Measurements from ENCODE around the gene LRRC8D.
"Not testable (repeated sequence)": the region's sequence is repeated elsewhere in the genome, so short reads cannot be mapped to it uniquely, and the experiment has no call there.

LRRC8D gene

DNA sequence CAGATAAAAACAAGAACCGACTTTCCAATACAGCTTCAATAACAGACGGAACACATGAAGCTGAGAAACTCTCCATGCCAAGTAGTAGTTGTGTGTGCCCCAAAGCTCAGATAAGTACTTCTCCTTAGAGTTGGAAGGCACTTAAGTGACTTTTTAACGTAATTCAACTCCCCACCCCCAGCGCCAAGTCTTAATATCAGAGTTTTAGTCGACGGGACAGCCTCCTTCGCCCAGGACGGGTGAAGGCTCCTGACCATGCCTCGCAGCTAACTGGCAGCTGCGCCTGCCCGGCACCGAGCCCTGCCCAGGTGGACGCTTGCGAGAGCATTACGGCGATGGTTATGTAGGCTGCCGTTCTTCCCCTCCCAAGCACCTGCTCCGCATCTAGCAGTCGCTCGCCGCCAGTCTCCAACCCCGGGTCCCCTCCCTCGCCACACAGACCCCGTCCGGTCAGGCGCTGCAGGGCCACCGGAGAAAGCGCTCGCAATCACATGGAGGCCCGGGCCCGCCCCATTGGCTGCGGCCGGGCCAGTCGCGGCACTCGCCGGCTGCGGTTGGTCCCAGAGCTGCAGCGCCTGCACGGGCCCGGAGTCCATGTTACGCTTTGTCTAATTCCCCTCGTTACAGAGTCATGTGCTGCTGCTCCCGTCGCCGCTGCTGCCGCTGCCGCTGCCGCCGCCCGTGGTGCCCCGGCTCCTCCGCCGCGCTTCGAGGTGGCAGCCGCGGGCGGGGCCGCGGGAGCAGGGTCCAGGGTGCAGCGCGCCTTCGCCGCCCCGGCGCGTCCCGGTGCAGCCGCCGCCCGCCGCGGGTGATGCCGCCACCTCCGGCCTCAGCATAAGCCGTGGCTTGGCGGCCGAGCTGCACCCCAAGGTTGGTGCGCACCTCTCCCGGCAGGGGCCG lies at the start of gene LRRC8D:
LRRC8D (plus strand) TSS at position 611 of the 900 bp plus-strand sequence. CDS start 112,037 bp downstream, outside the sequence.
- DNase-seq, result peak; percentile 75

DNA sequence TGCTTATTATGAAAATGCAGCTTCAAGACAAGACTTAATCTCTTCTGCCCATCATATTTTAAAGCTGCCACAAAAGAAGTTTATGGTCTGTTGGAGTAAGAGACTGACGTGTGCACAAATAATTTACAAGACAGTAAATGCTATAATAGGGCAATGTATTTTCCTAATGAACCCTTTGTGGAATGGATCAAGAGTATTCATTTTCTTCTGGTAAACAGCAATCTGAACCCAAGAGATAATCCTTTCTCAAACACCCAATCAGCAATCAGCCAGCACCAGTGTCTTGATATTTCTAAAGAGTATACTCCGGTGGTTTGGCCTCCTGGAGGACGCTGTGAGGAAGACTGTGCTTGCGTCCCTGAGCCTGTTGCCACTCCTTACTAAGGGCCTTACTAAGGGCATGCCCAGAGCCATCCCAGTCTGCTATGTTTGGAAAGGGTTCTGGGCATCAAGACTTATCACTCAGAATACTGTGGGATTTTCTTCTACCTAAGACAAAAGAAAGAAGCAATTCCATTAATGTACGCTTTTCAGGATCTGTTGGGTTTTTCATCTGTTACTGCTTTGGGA lies 48.8 kb upstream of the LRRC8D start:
- no peak for DNase-seq

DNA sequence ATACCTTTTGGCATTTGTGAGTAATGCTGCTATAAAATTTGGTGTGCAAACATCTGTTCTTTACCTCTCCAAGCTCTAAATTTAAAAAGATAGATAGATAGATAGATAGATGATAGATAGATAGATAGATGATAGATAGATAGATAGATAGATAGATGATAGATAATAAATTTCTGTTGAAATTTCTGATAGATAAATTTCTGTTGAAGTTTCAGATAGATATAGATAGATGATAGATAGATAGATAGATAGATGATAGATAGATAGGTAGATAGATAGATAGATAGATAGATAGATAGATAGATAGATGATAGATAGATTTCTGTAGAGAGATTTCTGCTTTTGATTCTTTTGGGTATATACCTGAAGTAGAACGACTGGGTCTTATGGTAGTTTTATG lies 44.7 kb upstream of the LRRC8D start:
- DNase-seq, result not testable (repeated sequence)

DNA sequence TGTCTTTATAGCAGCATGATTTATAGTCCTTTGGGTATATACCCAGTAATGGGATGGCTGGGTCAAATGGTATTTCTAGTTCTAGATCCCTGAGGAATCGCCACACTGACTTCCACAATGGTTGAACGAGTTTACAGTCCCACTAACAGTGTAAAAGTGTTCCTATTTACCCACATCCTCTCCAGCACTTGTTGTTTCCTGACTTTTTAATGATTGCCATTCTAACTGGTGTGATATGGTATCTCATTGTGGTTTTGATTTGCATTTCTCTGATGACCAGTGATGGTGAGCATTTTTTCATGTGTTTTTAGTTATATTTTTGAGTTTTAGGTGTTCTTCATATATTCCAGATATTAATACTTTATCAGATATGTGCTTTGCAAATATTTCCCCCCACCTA lies 43.6 kb upstream of the LRRC8D start:
- not testable (repeated sequence) for DNase-seq

DNA sequence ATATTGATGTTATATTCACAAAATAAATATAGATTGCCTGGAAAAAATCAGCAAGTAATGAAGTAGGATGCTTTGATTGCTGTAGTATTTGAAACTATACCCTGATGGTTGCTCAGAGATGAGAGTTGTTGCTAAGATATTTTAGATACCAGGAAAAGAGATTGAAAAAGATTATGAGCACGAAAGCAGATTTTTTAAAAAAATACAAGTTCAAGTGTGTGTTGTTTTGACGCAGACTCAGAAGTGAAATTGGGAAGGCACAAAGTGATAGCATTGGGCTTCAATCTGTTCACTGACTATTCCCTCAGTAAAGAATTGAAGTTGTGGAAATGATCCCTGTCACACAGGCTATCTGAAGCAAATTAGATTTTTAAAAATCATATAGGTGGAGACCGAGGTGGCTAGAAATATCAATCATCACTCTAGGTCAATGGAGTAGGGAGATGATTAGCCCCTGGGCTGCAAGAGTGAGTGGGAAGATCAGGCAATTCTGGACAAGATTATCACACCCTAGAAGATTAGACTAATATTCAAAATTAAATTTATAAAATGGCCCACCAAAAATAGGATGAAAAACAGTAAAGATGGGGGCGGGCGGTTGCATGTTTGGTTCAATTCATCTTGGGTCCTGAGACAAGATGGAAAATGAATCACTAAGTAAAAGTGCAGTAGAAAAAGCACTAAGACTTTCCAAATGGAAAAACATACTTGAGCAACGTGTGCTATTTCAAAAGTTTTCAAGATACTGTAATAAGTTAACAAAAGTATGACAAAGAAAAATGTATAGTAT lies 41.5 kb upstream of the LRRC8D start:
- no peak for DNase-seq

DNA sequence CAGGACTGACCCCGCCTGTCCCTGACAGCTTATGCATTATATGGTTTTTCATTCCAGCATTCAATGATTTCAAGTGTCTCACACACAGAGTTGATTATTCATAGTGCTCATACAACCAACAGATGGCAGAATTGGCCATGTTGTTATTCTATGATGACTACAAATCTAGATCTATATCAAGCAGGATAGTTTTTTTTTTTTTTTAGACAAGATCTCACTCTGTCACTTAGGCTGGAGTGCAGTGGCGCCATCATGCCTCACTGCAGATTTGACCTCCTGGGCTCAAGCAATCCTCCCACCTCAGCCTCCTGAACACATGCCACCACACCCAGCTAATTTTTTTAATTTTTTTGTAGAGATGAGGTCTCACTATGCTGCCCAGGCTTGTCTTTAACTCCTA lies 40.1 kb upstream of the LRRC8D start:
- no peak for DNase-seq

DNA sequence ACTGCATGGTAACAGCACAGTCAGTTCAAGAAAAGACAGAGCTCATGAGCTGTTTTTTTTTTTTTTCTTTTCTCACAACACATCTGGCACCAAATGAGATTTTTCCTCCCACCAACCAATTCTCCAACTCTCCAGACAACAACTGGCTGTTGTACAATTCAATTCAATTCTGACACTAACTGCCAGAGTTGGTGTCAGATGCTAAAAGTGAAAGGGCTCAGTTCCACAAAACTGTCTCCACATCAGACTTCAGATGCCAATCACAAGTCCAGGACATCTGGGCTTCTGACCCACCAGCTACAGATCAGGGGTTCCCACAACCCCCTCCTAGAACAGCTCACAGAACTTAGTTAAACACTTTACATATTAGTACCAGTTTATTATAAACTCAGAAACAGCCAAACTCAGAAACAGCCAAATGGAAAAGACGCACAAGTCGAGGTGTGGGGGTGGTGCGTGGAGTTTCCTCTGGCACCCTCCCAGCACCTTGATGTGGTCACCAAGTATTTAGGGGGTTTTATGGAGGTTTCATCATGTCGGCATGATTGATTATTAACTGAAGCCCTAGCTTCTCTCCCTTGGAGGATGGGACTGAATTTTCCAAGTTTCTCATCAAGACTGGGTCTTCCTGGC lies 39.2 kb upstream of the LRRC8D start:
- no peak for DNase-seq

DNA sequence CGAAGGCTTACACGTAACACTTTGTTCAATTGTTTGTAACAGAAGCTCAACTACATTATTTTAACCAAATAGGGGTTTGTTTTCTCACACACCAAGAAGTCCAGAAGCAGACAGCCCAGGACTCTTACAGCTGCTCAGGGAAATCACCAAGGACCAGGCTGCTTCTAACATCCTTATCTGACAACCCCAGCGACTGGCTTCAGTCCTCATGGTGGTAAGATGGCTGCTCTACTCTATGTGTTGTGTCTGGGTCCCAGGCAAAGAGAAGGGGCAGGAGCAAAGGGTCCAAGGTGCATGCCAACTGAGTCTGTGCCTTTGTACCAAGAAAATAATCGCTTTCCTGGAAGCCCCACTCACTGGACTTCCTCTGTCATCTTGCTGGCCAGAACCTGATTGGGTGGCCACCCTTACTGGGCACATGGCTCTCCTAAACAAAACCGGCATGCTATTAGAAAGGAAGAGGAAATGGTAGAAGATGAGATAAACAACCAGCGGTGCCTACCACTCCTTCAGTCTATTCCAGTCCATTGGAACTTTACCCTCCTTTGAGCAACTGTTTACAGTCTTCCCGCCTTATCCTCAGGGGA lies 34.1 kb upstream of the LRRC8D start:
- DNase-seq, result no peak

DNA sequence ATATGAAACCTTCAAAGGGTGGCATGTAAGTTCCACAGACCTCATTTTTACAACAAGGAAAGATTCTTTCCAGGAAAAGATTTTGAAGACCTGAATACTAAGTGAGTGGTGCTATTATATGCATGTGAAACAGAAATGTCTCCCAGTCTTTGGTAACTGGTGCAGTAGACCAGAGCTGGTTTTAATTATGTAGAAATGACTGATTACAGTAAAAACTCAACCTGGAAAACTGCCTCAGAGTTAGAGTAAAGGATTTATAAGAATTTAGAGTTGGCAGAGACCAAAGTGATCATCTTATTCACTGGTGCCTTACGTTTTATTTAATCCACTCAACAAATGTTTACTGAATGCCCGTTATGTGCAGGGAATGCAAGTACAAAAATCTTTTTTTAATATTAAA lies 30.2 kb upstream of the LRRC8D start:
- no peak for DNase-seq

DNA sequence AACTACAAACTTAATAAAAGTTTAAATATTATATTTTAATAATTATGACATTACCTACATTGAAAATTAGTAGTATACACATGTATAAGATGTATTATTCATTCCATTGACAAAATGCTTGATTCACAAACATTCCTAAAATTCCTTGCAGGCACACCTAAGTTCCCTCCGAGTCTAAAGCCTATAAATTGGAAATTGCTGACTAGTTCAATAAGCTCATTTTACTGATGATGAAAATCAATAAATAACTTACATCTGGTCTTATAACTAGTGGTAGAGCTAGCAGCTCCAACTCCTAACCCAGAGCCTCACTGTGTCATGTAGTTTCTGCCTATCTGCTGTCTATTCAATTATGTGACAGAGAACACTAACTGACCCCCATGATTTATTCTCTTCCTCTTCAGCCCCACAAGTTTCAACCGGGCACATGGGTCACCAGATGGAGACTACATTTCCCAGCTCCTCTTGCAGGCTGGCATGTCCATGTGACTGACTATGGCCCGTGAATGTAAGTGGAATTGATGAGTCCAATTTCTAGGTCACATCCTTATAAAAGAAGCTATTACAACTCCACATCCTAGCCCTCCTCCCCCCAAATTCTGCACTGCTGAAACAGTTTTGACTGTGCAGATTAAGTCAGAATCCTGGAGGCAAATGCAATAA lies 29.6 kb upstream of the LRRC8D start:
- DNase-seq, result no peak

DNA sequence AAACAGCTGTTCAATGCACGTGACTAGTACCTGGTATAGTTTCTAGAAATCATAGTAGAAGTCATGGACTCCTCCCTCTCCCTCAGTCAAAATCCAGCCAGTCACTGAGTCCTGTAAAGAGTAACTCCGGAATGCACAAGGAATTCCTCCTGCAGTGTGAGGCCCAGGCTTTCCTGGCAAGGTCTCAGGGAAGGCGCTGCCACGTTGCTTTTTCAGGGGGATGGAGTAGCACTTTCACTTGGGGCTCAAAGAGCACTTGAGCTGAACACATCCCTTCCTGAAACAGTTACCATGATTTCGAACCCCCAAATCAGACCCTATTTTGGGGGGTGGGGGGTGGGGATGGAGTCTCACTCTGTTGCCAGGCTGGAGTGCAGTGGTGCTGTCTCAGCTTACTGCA lies 26.4 kb upstream of the LRRC8D start:
- DNase-seq, result no peak

DNA sequence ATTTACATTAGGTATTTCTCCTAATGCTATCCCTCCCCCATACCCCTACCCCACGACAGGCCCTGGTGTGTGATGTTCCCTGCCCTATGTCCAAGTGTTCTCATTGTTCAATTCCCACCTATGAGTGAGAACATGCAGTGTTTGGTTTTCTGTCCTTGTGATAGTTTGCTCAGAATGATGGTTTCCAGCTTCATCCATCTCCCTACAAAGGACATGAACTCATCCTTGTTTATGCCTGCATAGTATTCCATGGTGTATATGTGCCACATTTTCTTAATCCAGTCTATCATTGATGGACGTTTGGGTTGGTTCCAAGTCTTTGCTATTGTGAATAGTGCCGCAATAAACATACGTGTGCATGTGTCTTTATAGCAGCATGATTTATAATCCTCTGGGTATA lies 25.3 kb upstream of the LRRC8D start:
- not testable (repeated sequence) for DNase-seq

DNA sequence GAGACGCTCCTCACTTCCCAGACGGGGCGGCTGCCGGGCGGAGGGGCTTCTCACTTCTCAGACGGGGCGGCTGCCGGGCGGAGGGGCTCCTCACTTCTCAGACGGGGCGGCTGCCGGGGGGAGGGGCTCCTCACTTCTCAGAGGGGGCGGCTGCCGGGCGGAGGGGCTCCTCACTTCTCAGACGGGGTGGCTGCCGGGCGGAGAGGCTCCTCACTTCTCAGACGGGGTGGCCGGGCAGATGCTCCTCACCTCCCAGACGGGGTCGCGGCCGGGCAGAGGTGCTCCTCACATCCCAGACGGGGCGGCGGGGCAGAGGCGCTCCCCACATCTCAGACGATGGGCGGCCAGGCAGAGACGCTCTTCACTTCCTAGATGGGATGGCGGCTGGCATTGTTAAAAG lies 23.0 kb upstream of the LRRC8D start:
- not testable (repeated sequence) for DNase-seq

DNA sequence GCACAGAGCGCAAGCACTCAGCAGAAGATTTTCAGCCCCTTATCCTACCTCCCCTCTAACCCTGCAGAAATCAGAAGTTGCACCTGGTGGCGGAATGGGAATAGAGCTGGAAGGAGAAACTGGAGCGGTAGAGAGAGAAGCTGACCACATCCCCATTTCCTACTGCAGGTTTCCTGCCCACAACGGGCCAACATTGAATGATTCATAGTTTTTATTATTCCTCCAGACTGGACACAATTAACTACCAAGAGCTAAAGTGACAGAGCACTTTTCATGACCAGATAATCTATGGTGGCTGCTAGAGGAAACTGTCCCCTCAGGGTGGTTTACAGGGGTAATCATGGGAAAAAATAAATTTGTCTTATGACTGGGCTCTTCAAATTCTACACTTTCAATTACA lies 21.3 kb upstream of the LRRC8D start:
- DNase-seq, result no peak

DNA sequence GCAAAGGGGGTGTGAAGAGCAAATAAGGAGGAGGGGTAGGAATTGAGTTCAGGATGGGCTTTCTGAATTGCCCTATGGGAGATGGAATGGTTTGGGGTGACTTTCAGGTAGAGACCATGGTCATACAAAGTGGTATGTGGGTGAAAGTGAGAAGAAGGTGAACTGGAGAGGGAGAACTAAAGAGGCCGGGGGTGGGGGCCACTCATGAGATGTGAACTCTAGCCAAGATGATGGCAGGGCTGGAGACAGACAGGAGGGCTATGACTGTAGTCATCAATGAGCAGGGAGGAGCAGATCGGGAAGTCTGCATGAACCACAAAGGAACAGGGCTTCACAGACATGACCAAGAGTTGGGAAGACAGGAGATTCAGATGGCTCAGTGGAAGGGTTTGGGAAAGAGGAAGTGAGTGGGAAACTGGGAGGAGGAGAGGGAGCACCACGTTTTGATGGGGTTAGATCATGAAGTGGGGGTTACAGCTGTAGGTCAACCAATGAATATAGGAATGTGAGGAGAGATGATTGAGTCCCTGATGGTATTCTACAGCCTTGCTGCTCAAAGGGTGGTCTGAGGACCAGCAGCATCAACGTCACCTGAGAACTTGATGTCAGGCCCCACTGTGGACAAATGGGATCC lies 20.7 kb upstream of the LRRC8D start:
- DNase-seq, result no peak

DNA sequence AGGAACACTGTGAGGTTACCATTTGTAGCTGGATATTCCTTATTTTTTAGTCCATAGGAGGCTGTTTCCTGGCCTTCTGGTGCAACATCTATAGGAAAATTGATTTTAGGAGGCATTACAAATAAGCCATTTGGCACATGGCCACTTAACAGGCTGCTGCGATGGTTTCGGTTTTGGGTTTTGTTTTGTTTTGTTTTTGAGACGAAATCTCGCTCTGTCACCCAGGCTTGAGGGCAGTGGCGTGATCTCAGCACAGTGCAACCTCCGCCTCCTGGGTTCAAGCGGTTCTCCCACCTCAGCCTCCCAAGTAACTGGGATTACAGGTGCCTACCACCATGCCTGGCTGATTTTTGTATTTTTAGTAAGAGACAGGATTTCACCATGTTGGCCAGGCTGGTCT lies 20.1 kb upstream of the LRRC8D start:
- DNase-seq, result no peak

DNA sequence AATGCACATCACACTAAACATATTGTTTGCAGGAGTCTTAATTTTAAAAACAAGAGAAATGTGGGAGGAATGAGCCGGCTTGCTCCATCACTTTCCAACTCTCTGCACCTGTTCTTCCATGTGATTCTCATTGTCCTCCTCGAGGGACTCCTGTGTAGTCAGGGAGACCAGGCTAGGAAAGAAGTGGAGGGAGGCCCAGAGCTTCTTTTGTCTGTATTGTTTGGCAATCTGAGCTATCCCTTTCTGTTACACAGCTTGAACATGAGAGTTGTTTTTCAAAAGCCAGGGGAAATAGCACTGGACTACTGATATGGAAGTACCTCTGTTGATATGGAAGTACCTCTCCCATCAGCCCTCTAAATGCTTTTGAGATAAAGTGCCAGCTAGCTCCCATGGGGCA lies 18.8 kb upstream of the LRRC8D start:
- DNase-seq, result no peak

DNA sequence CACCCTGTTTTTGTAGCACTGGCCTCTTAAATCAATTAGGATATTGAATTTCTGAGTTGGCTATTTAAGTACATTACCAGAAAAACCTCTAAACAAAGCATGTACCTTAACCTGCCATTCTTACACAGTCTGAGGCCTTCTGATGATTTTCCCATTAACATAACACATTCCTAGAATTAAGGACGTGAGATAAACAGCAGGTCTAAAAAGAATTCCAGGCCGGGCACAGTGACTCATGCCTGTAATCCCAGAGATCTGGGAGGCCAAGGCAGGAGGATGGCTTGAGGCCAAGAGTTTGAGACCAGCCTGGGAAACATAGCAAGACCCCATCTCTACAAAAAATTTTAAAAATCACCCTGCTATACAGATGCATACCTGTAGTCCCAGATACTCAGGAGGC lies 18.0 kb upstream of the LRRC8D start:
- no peak for DNase-seq

DNA sequence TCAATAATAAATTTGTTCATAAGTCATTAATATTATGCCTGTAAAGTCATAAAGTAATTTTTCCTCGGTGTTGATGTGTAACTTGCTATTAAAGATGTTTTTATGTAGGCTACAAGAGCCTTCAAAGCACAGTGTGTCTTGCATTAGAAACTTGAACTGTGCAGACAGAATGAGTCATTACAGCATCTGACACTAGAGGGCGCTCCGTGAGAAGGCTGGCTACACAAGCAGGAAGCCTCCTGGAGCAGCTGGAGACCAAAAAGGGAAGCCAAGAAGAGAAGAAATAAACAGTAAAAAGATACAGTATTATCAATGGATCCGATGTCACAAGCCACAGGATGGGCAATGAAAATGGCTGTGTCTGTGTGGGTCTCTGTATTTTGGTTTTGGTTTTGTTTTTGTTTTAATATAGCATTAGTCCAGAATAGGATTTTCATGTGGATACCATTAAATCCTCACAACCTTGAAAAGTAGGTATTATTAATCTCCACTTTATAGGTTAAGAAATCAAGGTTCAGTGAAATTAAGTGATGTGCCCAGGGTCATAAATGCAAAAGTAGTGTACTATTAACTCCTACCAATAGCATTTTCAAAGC lies 16.1 kb upstream of the LRRC8D start:
- no peak for DNase-seq

DNA sequence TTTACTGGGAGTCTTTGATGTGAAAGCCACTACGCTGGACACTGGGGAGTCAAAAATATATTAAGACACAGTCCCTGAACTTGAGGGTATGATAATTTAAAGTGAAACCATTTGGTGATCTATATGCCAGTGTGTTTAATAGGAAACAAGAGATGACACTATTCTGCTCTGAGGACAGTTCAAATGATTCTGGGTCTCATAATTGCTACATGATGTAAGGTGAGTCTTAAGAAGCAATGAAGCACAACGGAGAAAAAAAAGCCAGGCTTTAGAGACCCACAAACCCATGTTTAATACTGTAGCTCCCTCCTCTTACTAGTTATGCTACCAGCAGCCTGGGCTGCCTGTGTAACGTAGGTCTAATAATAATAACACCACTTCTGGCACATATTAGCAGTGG lies 14.2 kb upstream of the LRRC8D start:
- no peak for DNase-seq

DNA sequence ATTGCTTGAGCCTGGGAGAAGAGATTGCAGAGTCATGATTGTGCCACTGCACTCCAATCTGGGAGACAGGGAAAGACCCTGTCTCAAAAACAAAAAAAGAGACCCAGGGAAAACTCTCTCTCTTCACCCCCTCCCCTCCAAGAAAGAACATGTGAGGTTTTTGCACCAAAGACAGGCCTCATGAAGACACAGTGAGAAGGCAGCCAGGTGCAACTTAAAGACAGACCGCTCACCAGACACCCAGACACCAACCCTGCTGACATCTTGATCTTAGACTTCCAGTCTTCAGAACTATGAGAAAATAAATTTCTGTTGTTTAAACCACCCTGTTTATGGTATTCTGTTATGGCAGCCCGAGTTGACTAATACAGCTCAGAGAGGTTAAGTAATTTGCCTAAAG lies 13.3 kb upstream of the LRRC8D start:
- DNase-seq, result no peak
